ENCODE results near the gene PCDH17.

DNA sequence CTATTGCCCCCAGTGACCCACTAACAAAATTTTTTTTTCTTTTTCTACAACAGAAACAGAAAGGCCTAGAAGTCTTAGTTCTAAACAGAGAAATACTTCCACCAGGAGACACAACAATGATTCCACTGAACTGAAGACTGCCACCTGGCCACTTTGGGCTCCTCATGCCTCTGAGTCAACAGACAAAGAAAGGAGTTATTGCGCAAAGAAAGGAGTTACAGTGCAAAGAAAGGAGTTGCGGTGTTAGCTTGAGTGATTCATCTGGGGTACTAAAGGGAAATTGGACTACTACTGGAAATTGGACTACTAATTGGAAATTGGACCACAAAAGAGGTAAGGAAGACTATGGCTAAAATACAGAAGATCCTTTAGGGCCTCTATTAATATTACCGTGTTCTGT lies 116.6 kb downstream of the PCDH17 start:
- TF ChIP-seq, protein P1, sequence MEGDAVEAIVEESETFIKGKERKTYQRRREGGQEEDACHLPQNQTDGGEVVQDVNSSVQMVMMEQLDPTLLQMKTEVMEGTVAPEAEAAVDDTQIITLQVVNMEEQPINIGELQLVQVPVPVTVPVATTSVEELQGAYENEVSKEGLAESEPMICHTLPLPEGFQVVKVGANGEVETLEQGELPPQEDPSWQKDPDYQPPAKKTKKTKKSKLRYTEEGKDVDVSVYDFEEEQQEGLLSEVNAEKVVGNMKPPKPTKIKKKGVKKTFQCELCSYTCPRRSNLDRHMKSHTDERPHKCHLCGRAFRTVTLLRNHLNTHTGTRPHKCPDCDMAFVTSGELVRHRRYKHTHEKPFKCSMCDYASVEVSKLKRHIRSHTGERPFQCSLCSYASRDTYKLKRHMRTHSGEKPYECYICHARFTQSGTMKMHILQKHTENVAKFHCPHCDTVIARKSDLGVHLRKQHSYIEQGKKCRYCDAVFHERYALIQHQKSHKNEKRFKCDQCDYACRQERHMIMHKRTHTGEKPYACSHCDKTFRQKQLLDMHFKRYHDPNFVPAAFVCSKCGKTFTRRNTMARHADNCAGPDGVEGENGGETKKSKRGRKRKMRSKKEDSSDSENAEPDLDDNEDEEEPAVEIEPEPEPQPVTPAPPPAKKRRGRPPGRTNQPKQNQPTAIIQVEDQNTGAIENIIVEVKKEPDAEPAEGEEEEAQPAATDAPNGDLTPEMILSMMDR (optimal IDR thresholded peaks at IDR 0.05 in 1 of 3, IDR thresholded peaks at IDR 0.05 in 1 of 3, conservative IDR thresholded peaks at IDR 0.05 in 1 of 3; ENCODE audit: extremely low read depth in 1 of 3, insufficient read depth in 2 of 3, low read length in 3 of 3) = no peak
- no peak for TF ChIP-seq EZH2 (IDR thresholded peaks at IDR 0.05; ENCODE audit: low read length)

All from keratinocyte (primary cell).